EL (cell line): Measurements from ENCODE around the gene DEK.
"Not testable (repeated sequence)": the region's sequence is repeated elsewhere in the genome, so short reads cannot be mapped to it uniquely, and the experiment has no call there.

Experiments used
- DNase-seq: peaks from one replicate; pipeline ENCODE4 v3.0.0-alpha.2; 2016

The DEK gene

GRCh38 chr6:18187701-18188100, 76.6 kb downstream of the DEK start:
- no peak for DNase-seq

DNA sequence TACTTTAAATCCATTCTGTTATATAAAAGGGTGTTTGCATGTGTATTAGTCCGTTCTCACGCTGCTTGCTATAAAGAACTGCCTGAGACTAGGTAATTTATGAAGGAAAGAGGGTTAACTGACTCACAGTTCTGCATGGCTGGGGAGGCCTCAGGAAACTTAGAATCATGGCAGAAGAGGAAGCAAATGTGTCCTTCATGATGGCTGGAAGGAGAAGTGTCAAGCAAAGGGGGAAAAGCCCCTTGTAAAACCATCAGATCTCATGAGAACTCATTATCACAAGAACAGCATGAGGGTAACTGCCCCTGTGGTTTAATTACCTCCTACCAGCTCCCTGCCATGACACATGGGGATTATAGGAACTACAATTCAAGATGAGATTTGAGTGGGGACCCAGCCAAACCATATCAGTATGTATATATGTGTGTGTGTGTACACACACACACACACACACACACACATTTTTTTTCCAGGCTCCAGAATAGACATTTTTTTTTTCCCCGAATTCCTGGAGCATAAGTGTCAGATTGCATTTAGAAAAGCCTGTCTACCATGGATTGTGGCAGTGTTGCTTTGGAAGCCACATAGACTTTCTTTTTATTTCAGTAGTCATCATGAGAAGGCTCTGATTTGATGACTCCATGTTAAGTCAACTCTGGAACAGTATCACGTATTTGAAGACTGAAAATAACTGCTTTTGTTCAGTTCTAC, 77.6 kb downstream of the DEK start:
- DNase-seq: no peak

GRCh38 chr6:18186033-18186432, 78.3 kb downstream of the DEK start:
- DNase-seq: no peak

DNA sequence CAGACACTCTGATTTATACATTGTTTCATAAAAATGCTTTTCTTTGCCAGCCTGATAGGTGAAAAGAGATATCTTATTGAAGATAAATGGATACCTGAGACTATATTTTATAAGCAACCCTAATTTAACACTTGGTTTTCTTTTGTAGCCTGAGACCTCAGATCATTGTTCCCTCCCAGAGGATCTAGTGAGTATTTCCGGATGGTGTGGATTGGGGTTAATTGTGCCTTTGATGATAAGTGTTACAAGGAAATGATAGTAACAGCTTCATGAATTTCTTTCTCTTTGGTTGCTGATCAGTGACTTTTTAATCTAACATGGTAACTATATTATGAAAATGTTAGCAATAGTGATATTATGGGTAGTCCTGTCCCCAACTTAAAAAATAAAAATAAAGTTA, 78.7 kb downstream of the DEK start:
- DNase-seq: no peak

DNA sequence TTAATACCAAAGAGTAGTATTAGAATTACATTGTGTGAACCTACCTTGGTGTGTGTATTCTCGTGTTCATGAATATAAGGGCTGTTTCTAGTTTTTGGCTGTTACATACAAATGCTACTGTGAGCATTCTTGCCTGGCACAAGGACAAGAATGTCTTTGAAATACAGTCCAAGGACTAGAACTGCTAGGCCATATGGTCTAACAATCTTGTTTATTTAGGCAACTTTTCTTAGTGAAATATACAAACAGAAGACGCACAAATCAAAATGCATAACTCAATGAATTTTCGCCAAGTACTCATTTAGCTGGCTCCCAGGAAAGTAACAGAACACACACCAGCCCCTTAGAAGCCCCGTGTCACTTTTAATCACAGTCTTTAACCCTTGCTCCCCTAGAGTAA, 80.6 kb downstream of the DEK start:
- no peak for DNase-seq

- no peak for DNase-seq
These were observed 81.8 kb downstream of the DEK start for GRCh38 chr6:18182568-18182967.

DNA sequence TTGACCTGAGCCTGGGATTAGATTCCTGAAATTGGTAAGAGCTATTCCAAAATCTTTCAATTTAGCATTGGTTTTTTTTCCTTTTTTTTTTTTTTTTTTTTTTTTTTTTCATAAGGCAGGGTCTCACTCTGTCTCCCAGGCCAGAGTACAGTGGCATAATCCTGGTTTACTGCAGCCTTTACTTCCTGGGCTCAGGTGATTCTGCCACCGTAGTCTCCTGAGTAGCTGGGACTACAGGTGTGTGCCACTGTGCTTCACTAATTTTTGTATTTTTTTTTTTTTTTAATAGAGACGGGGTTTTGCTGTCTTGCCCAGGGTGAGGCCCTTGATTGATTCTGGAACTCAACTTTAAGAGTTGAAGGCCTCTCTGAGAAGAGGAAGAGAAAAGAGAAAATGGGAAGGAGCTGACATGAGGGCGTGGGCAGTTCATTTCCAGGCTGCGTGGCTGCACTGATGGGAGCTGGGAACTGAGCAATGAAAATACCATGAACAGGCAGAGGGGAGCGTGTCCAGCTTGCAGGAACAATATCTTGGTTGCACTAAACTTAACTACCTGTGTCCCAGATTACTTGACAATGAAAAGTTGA, 84.5 kb downstream of the DEK start:
- DNase-seq: no peak

DNA sequence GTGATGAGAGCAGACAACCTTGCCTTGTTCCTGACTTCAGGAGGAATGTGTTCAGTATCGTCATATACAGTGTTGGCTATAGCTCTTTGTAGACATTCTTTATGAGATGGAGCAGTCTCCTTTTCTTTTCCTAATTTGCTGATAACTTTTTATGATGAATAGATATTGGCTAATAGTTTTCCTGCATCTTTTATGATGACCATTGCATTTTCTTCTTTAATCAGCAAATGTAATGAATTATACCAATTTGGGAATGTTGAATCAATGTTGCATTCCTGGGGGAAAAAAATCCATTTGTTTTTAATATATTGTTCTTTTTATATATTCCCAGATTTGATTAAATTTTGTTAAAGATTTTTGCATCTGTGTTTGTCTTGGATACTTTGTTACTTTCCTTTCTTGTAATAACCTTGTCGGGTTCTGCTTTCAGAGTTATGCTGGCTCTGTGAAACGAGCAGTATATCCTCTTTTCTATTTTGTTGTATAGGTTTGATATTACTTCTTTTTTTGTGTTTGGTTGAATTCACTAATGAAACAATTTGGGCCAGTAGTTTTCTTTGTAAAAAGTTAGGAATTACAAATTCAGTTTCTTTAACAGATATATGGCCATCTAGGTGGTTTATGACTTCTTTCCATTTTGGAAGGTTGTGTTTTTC, 85.2 kb downstream of the DEK start:
- no peak for DNase-seq

- no peak for DNase-seq
These were observed 86.9 kb downstream of the DEK start for GRCh38 chr6:18177286-18177965.

- DNase-seq: not testable (repeated sequence)
These were observed 88.1 kb downstream of the DEK start for GRCh38 chr6:18176198-18176597.
